HG03575 (cell line): ENCODE data around the gene GNB5.

Experiments
- ATAC-seq: cut with Tn5 transposase; IDR thresholded peaks from one replicate; pipeline ENCODE4 v1.9.1; 2021; ENCODE audit not compliant: unreplicated experiment, insufficient number of reproducible peaks, low FRiP score; ENCODE audit errors: extremely low read depth

Gene GNB5

DNA sequence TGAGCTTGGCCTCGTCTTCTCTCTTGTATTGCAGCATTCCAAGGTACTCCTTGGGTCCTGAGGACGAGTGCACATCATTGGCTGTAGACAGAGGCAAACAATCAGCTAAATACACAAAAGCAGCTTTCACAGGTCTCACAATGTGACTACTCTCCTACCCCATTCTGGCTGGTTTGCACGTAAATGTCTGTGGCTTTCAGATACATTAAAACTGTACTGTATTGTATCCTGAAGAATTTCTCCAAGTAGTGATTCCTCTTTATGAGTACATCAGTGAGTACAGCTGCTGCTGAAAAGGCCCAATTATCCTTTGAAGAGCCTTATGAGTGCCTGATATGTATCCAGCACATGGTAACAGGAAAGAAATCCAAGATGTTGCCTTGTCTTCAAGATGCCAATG, 22.0 kb upstream of the GNB5 start:
- no peak for ATAC-seq

DNA sequence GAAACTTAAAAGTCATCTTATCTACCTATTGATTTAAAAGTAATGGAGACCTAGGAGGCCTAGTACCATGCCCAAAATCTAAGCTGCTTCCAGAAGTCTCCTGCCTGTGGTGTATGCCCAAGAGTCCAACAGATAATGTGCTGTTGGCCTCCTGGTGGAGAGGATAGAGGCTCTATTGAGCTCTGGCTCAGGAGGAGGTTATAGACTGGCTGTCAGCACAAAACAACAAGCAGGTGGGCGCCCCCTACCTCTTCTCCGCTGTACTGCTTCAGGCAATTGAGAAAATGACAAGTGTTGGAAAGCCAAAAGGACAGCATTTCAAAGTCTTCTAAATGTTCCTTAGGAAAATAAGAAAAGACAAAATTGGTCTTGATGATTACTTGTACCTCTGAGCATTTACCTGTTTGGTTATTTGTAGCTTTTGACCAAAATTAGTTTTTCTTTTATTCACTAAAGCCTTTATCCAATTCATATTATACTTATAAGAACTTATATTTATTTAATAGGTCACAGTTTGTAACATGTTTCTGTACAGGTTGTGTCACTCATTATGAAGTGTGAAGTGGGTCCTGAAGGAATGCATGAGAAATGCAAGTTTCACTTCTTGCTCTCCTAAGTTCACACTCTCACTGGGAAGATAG, 17.2 kb upstream of the GNB5 start:
- no peak for ATAC-seq

DNA sequence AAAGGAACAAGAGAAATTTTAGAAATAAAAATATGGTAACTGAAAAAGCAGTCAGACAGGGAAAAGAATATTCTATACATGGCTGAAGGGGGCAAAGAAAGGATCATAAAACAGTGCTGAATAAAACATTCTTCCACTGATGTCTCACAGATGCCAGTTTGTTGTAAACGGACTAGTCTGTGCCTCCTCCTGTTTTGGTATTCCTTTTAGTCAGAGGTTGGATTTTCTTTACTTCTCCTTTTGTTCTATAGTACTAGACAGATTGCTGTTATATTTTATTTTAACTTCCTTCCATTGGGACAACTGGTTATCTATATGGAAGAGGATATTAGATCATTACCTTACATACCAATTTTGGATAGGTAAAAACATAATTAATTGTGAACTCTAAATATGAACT, 16.0 kb upstream of the GNB5 start:
- no peak for ATAC-seq

DNA sequence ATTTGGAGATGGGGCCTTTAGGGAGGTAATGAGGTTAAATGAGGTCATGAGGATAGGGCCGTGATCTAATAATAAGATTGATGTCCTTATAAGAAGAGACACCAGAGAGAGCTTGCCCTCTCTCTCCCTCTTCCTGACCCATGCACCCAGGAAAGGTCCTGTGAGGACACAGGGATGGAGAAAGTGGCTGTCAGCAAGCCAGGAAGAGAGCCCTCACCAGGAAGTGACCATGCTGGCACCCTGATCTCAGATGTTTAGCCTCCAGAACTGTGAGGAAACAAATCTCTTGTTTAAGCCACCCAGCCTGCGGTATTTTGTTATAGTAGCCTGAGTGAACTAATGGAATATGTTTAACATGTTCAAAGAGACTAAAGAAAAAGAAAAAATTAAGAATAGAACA, 15.3 kb upstream of the GNB5 start:
- ATAC-seq, result no peak

DNA sequence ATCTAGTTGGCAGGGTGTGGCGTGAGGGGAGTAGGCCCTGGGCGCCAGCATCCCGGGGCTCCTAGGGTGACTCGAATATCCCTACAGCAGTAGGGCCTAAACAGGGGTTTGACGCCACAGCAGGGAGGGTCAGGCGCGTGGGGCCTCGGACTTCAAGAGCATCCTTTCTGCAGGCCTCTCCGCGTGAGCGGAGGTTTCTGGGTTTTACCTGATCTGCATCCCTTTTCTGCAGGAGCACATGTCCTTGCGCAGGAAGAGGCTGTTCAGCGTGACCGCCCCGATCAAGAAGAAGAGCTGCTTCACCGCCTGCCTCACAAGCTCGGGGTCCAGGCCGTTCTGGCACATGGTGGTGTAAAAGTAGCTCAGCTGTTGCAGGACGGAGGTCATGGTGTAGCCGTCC, 13.5 kb upstream of the GNB5 start:
- ATAC-seq, result no peak

DNA sequence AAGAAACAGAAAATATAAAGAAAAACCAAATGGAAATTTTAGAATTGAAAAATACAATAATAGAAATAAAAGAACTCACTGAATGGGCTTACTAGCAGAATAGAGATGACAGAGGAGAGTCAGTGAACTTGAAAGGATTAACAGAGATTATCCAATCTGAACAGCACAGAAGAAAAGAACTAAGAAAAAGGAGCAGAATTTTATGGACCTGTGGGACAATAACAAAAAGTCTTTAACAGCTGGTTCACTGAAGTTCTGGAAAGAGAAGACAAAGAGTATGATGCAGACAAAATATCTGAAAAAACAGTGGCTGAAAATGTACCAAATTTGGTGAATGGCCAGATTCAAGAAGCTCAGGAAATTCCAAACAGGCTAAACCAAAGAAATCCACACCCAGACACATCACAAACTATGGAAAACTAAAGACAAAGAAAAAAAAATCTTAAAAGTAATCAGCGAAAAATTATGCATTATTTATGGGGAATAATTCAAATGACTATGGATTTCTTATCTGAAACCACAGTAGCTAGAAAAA, 9.7 kb upstream of the GNB5 start:
- no peak for ATAC-seq

DNA sequence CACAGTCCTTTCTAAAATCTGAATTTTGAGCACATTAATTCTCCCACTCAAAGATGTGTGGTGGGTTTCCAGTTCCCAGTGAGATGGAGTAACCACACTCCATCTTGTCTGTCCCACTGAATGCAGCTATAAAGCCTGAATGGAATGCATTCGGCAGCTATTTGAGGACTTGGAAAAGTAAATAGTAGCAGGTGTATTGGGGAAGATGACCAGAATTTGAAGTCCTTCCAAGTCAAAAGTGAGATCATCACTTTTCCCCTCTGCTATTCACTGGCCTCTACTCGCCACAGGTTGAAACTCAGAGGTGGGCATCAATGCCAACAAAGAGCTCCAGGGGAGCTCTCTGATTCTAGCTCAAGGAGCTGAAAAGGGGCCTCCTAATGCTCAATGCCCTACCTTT, 8.1 kb upstream of the GNB5 start:
- no peak for ATAC-seq

DNA sequence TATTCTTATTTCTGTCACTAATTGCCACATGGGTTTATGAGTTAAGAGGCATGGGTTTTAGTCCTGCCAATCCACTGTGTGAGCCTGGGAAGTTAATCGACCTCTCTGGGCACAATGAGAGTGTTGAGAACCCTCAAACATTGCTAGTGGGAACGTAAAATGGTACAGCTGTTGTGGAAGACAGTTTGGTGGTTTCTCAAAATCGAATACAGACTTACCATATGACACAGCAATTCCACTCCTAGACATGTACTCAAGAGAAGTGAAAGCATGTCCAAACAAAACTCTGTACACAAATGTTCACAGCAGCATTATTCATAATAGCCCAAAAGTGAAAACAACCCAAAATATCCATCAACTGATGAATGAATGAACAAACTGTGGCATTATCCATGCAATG, 5.7 kb upstream of the GNB5 start:
- ATAC-seq, result no peak

DNA sequence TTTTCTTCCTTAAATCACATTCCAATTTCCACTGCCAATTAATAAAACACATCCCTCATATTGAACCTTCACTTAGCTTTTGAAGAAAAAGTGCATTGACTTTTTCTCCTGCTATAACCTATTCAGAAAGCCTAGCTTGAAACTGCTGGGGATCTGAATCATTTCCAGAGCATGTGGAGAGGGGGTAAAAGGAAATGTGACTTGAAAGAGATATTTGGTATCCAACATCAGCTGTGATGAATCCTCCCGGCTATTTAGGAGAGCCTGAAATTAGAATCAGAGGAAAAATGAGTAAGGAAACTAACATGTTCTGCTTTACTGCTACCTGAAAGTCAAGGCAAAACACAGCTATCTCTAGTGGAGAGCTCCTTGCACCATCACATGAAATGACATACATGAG, 2.6 kb upstream of the GNB5 start:
- ATAC-seq, result no peak

DNA sequence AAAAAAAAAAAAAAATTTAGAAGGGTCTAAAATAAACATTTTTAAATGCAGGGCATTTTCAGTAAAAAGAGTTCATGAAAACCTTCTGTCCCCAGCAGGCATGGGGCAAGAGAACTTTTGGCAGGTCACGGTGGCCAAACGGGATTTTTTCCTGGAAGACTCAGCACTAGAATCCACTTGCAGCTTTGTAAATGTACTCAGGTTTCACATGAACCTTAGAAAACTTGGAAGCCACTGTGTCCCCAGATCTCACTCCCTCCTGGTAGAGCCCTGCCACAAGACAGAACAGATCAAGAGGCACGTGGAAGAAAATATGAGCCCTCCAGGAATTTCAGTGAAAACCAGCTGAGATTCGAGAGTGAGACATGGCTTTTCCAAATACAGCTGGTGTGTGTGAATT, 2.1 kb upstream of the GNB5 start:
- no peak for ATAC-seq

DNA sequence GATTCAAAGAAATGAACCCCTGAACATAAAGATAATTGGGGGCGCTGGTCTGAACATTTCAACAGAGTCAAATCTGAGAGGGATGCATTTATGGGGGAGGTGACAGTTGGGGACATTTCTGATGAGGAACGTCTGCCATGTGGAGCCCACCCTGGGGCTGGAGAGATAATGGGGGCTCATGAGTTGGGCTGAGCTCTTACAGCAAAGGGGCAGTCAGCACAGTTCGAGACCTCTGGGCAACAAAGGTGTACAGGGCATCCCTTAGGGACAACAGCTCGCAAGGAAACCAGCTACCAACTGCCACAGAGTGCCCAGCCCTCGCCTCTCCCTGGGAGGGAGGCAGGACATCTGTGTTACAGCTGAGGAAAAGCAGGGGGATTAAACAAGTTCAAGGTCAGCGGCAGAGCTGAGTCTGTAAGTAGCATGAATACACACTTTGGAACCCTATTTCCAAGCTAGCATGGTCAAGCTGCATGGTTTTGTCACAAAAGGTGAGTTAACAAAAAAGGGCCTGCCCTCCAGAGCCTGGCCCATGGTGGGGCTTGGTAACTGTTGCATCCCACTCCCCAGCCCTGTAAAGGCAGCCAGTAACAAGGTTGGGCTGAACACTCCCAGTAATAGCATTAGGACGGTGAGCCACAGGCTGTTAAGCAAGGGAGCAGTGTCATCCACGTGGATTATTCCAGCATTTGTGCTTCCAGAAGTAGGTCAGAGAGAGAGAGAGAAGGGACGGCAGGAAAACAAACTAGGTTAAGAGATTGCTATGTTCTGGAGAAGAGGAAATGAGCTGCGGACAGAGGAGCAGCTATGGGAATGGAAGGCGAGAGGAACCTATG, 4.3 kb downstream of the GNB5 start:
- no peak for ATAC-seq

DNA sequence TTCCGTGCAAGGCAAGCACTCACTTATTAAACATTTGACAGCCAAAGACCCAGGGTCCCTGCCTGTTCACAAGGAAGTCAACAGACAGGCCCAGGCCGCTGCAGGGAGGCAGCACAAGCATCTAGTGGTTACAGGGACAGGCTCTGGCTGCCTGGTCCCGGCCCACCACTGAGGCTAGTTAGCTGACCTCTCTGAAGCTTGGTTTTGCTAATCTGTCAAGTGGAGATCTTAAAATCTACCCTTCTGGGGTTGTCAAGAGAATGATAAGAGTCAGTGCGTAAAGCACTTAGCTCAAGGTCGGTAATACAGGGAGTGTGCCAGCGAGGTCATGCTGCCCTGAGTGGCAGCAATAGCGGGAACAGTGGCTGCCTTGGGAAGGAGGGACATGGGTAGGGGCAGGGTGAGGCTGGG, 6.0 kb downstream of the GNB5 start:
- no peak for ATAC-seq

DNA sequence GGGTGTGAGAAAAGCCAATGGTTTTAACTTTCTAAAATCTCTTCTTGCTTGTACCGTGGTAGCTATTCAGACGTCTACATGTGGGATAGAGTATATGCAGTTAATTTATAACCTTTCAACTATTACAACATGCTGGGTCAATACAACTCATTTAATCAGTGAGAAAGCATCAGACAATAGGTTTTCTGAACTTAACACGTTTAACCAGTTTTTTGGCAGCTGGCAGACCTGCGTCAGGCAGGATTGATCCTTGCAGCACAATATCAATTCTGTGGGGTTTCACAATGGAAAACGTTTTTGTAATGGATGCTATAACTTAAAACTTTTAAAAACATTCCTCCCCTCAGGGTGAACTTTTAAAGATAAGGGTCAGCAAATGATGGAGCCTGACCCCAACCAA, 6.5 kb downstream of the GNB5 start:
- ATAC-seq, result no peak

DNA sequence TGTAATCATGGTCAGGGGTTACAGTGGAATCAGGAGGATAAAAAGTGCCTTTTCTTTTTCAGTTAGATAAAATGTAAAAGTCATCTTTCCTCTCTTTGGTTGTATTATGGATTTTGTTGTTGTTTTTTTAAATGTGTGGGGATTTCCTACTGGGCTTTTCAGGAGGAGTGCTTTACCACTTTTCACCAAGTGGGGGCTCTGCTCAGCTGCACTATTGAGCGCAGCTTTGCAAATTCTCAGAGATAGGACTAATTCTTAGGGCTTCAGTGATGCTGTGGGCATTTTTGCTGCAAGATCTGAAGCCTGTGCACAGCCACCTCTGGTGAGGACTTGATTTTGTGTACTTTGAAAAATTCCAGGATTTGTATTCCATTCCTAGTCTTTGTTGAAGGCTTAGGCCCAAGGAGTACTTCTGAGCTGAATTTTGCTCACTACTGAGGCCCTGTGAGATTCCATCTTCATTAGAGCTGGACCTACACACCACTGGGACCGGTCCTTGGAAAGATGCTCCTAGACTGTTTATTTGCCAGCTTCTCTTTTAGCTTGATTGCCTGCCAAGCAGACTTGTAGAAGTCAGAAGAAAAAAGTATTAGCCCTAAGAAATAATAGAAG, 7.5 kb downstream of the GNB5 start:
- ATAC-seq, result no peak

DNA sequence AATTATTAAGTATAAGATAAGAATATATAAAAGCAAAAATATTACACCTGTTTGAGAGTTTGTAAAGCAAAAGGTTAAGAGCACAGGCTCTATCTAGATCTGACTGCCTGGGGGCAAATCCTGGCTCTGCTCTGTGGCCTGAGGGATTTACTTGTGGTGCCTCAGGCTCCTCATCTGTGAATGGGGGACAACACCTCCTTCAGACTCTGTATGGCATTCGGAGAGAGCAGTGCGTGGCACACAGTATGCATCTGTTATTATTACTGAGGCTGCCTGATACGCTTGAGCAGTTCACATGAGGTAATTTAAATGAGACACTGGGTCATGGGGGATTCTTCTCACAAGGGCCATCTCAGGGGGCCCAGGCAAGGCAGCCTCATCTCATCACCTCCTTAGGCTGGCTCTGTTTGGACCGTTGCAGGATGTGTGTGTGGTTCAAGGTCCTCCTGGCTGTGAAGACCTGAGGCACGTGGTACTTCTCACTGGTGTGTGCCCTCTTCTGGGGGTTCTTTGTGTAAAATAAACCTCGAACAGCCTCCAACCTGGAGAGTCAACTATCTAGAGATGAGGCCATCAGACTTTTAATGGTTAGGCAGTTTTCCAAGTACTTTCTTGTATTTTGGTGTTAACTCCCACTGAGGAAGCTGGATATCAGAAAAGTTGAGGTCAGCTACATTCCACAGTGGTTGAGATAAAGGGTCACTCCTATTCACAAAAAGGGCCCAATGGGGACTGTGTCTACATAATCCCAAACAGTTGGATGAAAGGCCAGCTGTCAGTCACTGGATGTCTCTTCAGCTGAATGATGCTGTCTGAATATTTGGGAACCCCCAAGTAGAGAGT, 9.0 kb downstream of the GNB5 start:
- no peak for ATAC-seq

DNA sequence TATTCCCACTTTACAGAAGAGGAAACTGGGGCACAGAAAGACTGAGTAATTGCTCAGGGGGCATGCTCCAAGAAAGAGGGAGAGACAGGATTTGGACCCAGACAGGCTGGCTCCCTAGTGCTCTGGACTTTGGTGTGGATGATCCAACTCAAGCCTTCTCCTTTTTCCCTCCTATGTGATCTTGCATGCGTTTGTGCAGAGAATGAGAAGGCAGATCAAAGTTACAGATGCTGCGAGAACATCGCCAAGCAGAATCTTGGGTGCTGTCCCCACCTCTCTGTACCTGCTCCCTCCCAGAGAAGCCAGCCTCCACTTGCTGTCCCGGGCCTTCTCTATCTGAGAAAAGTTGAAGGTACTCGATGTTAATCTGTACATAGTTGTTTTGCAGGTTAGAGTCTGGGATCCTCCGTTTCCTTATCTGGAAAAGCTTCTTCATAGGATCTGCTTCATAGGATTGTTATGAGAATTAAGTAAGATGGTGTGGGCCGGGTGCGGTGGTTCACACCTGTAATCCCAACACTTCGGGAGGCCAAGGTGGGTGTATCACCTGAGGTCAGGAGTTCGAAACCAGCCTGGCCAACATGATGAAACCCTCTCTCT, 10.2 kb downstream of the GNB5 start:
- ATAC-seq, result no peak

DNA sequence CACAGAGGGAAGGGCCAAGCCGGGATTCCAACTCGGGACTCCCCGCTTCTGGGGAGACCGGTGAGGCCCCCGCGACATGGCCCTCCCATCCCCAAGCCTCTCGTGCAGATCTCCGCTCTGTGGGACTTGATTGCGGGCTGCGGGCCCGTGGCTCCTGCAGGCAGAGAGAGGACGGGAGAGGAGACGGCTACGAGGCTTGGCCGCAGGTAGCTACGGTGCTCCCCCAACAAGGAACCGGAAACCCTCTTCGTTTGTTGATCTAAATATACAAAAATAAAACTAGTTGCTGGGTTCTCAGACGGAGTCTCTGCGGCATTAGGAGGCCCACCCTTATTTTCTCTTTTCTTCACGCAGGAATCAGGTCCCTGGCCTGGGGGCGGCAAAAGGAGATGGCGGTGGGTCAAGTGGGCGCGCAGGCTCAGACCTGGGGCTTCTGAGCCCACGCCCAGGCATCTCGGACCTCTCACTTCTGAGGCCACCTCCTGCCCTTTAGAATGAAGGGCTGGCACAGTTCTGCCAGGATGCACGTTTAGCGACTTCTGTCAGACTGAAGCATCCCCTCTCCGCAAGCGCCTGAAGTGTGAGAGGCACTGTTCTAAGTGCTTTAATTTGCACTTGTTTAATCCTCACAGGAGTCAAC, 10.9 kb downstream of the GNB5 start:
- peak; percentile 17 for ATAC-seq
